Pancreas (tissue), 10 donors: Measurements from ENCODE around the gene AADAC. TPM values are rescaled to one million over a fixed set of nuclear protein-coding genes. Genes with fewer than 3 reads are reported as not detected.

Experiments
- ATAC-seq, 4 donors: fragments of 200-7000 bp; cut with Tn5 transposase; one replicate each; pipeline versions ENCODE4 v1.8.0 to v1.9.1; 2020; ENCODE audit warnings: mild to moderate bottlenecking in 4 of 4, moderate library complexity in 4 of 4
- DNase-seq, 6 donors: peaks; one replicate each; pipeline ENCODE4 v3.0.0-alpha.2; 2020
- FAIRE-seq: peaks from 2 replicates; lab custom pipeline; 2012; peaks lifted over from hg19 to GRCh38; lab: Jason Lieb, UNC
- H3K27ac ChIP-seq, 4 donors: fragments of 200-600 bp; sonication (generic); 1 replicate in 3 of 4; 2 replicates in 1 of 4; pipeline versions ENCODE4 v1.5.0 to v1.8.0; 2020
- H3K27me3 ChIP-seq, 4 donors: fragments of 200-600 bp; one replicate each; pipeline ENCODE4 v1.8.0; 2021
- H3K36me3 ChIP-seq, 3 donors: fragments of 200-600 bp; sonication (generic) in 1 of 3; one replicate each; pipeline versions ENCODE4 v1.5.0 to v1.8.0; 2020 to 2021
- H3K4me1 ChIP-seq, 3 donors: fragments of 200-600 bp; one replicate each; pipeline ENCODE4 v1.8.0; 2021
- H3K4me3 ChIP-seq, 4 donors: fragments of 200-600 bp; sonication (generic) in 2 of 4; one replicate each; pipeline versions ENCODE4 v1.5.0 to v1.8.0; 2020 to 2021
- H3K9me3 ChIP-seq, 4 donors: fragments of 200-600 bp; one replicate each; pipeline ENCODE4 v1.8.0; 2021
- CTCF ChIP-seq, 4 donors: fragments of 200-600 bp; sonication (generic) in 3 of 4; IDR thresholded peaks; one replicate each; pipeline versions ENCODE4 v1.5.0 to v1.8.0; 2021; ENCODE audit warnings: antibody characterized with exemption in 4 of 4
- WGBS, 2 donors: extraction: QIAGEN DNeasy Blood & Tissue Kit; methylation state at CpG; one replicate each; pipeline ENCODE4 v1.1.7; 2013; 5-methylcytosine and 5-hydroxymethylcytosine counted together
- intact Hi-C, 3 donors: fragments of 100-400 bp; cut with DNase I; formaldehyde crosslinking; loops; one replicate each; pipeline versions ENCODE4 v1.11.1 to v1.14.2; 2022
- polyA plus RNA-seq, 2 donors: library from polyadenylated mRNA; stranded (reverse); fragments of 200-250 nt; gene quantifications; one replicate each; pipeline ENCODE4 v1.2.3, GENCODE V29; 2013
- total RNA-seq, 6 donors: library from RNA; stranded (reverse); fragmentation: NEBNext Ultra II Directional in 4 of 6; extraction: Animal tissue kit (Norgen Biotek cat#: 25700) in 4 of 6; gene quantifications; one replicate each; pipeline versions ENCODE4 v1.2.1 to v1.2.4, GENCODE V29; 2021 to 2023
- donor health status: healthy with polysubstance abuse.
- donor health status: DM: no; HTN: no; CAD: no; lungs with moderate emphysema.
- donor health status: DM: no; HTN: no; CAD: no.
- donor health status: control.
- donor health status: control.
- donor health status: Bipolar disorder and iron deficiency.
- donor health status: DM: yes; HTN: yes; CAD: no.
- donor health status: DM: no; HTN: no; CAD: no.
- donor health status: DM: no; HTN: no; CAD: no.
- donor health status: DM: yes; HTN: yes; CAD: no.

The AADAC gene
- total and polyA plus RNA-seq, 8 donors = 2.7 to 83.7 (median 19.9) TPM

- Histone ChIP-seq H3K36me3 (no peaks in the 10 kb centered on the region), H3K9me3 (no peaks in the 10 kb centered on the region), H3K27me3 (no peaks in the 10 kb centered on the region), H3K4me1 (peaks cover 6 to 26% (median 19%) of the 10 kb centered on the region in 3 donors), H3K27ac (no peak overlapping the region), H3K4me3 (no peak overlapping the region)
- 94 to 95% methylated on average over 4 of the region's 4 CpGs for WGBS, 2 donors
- DNase-seq (no peak), FAIRE-seq (no peak), ATAC-seq (peak in 1 of 4 donors; percentile 13)
- intact Hi-C loops = no loop called here
- no peak for TF ChIP-seq CTCF (IDR thresholded peaks at IDR 0.05)
These were observed 18.6 kb upstream of the AADAC start for GRCh38 chr3:151795276-151795675.

- Histone ChIP-seq H3K27ac (no peak overlapping the region), H3K9me3 (no peaks in the 10 kb centered on the region), H3K4me3 (no peak overlapping the region), H3K27me3 (no peaks in the 10 kb centered on the region), H3K36me3 (no peaks in the 10 kb centered on the region), H3K4me1 (peaks cover 6 to 25% (median 19%) of the 10 kb centered on the region in 3 donors)
- intact Hi-C loops = no loop called here
- DNase-seq (no peak), ATAC-seq (peak in 1 of 4 donors; percentile 26), FAIRE-seq (no peak)
- TF ChIP-seq CTCF (IDR thresholded peaks at IDR 0.05) = no peak
- 40 to 62% methylated on average over 1 of the region's 1 CpG for WGBS, 2 donors
These were observed 17.7 kb upstream of the AADAC start for GRCh38 chr3:151796105-151796680.

- H3K27ac ChIP-seq = no peak overlapping the region
- no peaks in the 10 kb centered on the region for H3K9me3 ChIP-seq
- no peak for ATAC-seq
- FAIRE-seq = no peak
- intact Hi-C loops = no loop called here
- peaks cover 1 to 6% (median 5%) of the 10 kb centered on the region in 3 donors for H3K4me1 ChIP-seq
- no peaks in the 10 kb centered on the region for H3K36me3 ChIP-seq
- WGBS, 2 donors = 71 to 75% methylated on average over 2 of the region's 2 CpGs
- H3K27me3 ChIP-seq = no peaks in the 10 kb centered on the region
- DNase-seq = no peak
- H3K4me3 ChIP-seq = no peak overlapping the region
- TF ChIP-seq CTCF (IDR thresholded peaks at IDR 0.05) = no peak
These were observed 15.4 kb upstream of the AADAC start for GRCh38 chr3:151798466-151798865.

GRCh38 chr3:151800431-151800830, 13.5 kb upstream of the AADAC start:
- no peak for FAIRE-seq
- H3K36me3 ChIP-seq = no peaks in the 10 kb centered on the region
- H3K4me3 ChIP-seq = no peak overlapping the region
- no peak for DNase-seq
- H3K9me3 ChIP-seq = no peaks in the 10 kb centered on the region
- no peaks in the 10 kb centered on the region for H3K27me3 ChIP-seq
- TF ChIP-seq CTCF (IDR thresholded peaks at IDR 0.05) = no peak
- intact Hi-C loops = no loop called here
- WGBS, 2 donors = 64 to 84% methylated on average over 2 of the region's 2 CpGs
- H3K4me1 ChIP-seq = no peaks in the 10 kb centered on the region
- H3K27ac ChIP-seq = no peak overlapping the region
- no peak for ATAC-seq

- no peak for FAIRE-seq
- no peak overlapping the region for H3K4me3 ChIP-seq
- H3K4me1 ChIP-seq = no peaks in the 10 kb centered on the region
- intact Hi-C loops = no loop called here
- 13 to 16% methylated on average over 1 of the region's 1 CpG for WGBS, 2 donors
- peak in 2 of 4 donors; percentile 59 to 70 for ATAC-seq
- H3K9me3 ChIP-seq = no peaks in the 10 kb centered on the region
- no peaks in the 10 kb centered on the region for H3K27me3 ChIP-seq
- TF ChIP-seq CTCF (IDR thresholded peaks at IDR 0.05) = no peak
- no peaks in the 10 kb centered on the region for H3K36me3 ChIP-seq
- H3K27ac ChIP-seq = no peak overlapping the region
- DNase-seq = no peak
These were observed 9.6 kb upstream of the AADAC start for GRCh38 chr3:151804267-151804666.
